ENCODE data around the gene ARL9.
A peak's percentile ranks its signal among the peaks of the same experiment; 100 is the strongest.

The ARL9 gene

DNA sequence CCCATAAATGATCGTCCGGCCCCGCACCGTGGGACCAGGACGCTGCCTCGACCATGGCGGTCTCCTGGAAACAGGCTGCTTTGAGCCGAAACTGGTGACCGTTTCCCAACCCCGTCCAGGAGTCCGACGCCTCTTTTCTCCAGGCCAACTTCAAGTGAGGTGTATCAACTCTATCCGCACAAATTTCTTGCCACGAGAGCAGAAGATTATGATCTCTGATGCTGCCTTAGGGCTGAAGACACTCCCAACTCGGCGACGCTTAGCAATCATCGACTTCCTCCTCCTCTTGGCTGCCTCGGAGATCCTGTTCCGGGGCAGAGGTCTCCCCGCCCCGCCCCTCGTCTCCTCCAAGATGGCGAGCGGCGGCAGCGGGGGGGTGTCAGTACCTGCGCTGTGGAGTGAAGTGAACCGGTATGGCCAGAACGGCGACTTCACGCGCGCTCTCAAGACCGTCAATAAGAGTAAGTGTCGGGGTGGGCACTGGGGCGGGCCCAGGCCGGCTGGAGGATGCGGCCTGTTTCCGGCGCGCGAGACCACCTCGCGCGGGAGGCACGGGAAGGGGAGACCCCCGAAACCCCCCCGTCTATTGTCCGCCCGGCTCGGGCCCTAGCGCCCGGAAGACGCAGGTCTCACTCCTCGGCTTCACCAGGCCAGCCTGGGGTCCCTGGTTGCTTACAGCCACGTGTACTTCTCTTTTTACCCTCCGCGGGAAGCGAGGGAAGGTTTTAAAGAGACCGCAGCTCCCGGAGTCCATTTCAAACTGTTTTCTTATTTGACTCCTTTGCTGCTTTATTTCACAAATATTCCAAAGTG, 38.1 kb upstream of the ARL9 start, which contains the start of gene SRP72:
TSS of gene SRP72 (plus strand) at position 334 of the 813 bp plus-strand sequence. CDS start at position 353, 19 bp downstream.
- TF ChIP-seq ZFP3 (CRISPR knock-in tag; IDR thresholded peaks at IDR 0.05) (0 out of 2 replicates have a peak, but pooled peaks have one; percentile 45), ISL1 (CRISPR knock-in tag; IDR thresholded peaks at IDR 0.05) (no peak)
- peak; percentile 91 for ATAC-seq

DNA sequence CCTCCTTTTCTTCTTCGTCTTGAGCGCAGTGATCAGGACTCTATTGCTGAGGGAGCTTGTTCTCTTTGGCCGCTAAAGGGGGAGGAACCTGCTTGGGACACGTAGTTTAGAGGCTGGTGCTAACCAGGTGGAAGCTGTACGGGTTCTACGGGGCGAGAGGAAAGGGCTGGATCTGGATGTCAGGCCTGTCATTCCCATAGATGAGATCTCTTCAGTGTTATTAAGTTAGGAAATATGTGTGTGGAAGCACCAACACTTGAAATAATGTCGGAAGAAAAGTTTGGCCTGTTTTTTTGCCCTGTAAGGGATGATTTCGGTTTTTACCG, 37.5 kb upstream of the ARL9 start:
- ATAC-seq = peak; percentile 56
- TF ChIP-seq, protein P1, sequence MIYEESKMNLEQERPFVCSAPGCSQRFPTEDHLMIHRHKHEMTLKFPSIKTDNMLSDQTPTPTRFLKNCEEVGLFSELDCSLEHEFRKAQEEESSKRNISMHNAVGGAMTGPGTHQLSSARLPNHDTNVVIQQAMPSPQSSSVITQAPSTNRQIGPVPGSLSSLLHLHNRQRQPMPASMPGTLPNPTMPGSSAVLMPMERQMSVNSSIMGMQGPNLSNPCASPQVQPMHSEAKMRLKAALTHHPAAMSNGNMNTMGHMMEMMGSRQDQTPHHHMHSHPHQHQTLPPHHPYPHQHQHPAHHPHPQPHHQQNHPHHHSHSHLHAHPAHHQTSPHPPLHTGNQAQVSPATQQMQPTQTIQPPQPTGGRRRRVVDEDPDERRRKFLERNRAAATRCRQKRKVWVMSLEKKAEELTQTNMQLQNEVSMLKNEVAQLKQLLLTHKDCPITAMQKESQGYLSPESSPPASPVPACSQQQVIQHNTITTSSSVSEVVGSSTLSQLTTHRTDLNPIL (CRISPR knock-in tag; IDR thresholded peaks at IDR 0.05; ENCODE audit: low read depth) = no peak
- no peak for TF ChIP-seq ZNF565 (CRISPR knock-in tag; conservative IDR thresholded peaks at IDR 0.05; ENCODE audit: low read depth)
- no peak for TF ChIP-seq ZNF8 (CRISPR knock-in tag; IDR thresholded peaks at IDR 0.05)
- TF ChIP-seq, protein P2, sequence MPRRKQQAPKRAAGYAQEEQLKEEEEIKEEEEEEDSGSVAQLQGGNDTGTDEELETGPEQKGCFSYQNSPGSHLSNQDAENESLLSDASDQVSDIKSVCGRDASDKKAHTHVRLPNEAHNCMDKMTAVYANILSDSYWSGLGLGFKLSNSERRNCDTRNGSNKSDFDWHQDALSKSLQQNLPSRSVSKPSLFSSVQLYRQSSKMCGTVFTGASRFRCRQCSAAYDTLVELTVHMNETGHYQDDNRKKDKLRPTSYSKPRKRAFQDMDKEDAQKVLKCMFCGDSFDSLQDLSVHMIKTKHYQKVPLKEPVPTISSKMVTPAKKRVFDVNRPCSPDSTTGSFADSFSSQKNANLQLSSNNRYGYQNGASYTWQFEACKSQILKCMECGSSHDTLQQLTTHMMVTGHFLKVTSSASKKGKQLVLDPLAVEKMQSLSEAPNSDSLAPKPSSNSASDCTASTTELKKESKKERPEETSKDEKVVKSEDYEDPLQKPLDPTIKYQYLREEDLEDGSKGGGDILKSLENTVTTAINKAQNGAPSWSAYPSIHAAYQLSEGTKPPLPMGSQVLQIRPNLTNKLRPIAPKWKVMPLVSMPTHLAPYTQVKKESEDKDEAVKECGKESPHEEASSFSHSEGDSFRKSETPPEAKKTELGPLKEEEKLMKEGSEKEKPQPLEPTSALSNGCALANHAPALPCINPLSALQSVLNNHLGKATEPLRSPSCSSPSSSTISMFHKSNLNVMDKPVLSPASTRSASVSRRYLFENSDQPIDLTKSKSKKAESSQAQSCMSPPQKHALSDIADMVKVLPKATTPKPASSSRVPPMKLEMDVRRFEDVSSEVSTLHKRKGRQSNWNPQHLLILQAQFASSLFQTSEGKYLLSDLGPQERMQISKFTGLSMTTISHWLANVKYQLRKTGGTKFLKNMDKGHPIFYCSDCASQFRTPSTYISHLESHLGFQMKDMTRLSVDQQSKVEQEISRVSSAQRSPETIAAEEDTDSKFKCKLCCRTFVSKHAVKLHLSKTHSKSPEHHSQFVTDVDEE (CRISPR knock-in tag; IDR thresholded peaks at IDR 0.05) = no peak
- TF ChIP-seq TCF4 (CRISPR knock-in tag; IDR thresholded peaks at IDR 0.05; ENCODE audit: borderline replicate concordance) = no peak

DNA sequence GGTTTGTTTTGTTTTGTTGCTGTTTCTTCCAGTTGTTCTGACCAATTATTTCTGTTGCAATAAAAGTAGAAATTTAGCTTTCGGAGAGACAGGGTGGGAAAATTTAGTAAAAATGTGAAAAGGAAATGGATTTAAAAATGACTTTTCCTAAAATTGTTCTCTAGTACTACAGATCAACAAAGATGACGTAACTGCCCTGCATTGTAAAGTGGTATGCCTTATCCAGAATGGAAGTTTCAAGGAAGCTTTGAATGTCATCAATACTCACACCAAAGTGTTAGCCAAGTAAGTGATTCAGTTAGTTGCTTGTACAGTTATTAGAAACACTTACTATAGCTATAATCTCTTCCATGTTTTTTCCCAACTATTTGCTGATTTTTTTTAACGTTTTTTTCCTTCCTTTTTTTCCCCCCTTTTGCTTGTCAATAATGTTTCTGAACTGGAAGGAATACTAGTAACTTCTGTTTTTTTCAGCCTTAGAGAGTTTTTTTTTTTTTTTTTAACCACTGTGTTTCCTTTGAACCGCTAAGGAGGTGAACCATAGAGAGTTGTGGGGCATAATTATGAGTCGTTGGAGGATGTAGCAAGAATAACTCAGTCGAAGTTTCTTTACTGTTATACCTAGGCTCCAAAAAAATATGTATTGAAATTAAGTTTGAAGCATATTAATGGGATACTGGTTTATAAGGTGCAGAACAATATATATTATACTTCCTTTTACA, 35.9 kb upstream of the ARL9 start:
- ATAC-seq = no peak

More for the DNA sequence above, 35.9 kb upstream of the ARL9 start:
- no peak for TF ChIP-seq SNAI2 (CRISPR knock-in tag; IDR thresholded peaks at IDR 0.05)
- TF ChIP-seq ZNF70 (CRISPR knock-in tag; IDR thresholded peaks at IDR 0.05) = no peak
- TF ChIP-seq, protein P3, sequence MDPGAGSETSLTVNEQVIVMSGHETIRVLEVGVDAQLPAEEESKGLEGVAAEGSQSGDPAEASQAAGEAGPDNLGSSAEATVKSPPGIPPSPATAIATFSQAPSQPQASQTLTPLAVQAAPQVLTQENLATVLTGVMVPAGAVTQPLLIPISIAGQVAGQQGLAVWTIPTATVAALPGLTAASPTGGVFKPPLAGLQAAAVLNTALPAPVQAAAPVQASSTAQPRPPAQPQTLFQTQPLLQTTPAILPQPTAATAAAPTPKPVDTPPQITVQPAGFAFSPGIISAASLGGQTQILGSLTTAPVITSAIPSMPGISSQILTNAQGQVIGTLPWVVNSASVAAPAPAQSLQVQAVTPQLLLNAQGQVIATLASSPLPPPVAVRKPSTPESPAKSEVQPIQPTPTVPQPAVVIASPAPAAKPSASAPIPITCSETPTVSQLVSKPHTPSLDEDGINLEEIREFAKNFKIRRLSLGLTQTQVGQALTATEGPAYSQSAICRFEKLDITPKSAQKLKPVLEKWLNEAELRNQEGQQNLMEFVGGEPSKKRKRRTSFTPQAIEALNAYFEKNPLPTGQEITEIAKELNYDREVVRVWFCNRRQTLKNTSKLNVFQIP (CRISPR knock-in tag; IDR thresholded peaks at IDR 0.05; ENCODE audit: borderline replicate concordance, low read depth) = no peak
- no peak for TF ChIP-seq ARNTL (CRISPR knock-in tag; IDR thresholded peaks at IDR 0.05; ENCODE audit: borderline replicate concordance, low read depth)
- TF ChIP-seq, protein P4, sequence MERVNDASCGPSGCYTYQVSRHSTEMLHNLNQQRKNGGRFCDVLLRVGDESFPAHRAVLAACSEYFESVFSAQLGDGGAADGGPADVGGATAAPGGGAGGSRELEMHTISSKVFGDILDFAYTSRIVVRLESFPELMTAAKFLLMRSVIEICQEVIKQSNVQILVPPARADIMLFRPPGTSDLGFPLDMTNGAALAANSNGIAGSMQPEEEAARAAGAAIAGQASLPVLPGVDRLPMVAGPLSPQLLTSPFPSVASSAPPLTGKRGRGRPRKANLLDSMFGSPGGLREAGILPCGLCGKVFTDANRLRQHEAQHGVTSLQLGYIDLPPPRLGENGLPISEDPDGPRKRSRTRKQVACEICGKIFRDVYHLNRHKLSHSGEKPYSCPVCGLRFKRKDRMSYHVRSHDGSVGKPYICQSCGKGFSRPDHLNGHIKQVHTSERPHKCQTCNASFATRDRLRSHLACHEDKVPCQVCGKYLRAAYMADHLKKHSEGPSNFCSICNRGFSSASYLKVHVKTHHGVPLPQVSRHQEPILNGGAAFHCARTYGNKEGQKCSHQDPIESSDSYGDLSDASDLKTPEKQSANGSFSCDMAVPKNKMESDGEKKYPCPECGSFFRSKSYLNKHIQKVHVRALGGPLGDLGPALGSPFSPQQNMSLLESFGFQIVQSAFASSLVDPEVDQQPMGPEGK (CRISPR knock-in tag; IDR thresholded peaks at IDR 0.05; ENCODE audit: borderline replicate concordance) = no peak
- no peak for TF ChIP-seq TCF4 (CRISPR knock-in tag; IDR thresholded peaks at IDR 0.05; ENCODE audit: borderline replicate concordance)
- TF ChIP-seq GLIS3 (CRISPR knock-in tag; IDR thresholded peaks at IDR 0.05) = no peak
- no peak for TF ChIP-seq ZNF8 (CRISPR knock-in tag; IDR thresholded peaks at IDR 0.05)
- no peak for TF ChIP-seq CSDC2 (CRISPR knock-in tag; IDR thresholded peaks at IDR 0.05)
- TF ChIP-seq, protein P5, sequence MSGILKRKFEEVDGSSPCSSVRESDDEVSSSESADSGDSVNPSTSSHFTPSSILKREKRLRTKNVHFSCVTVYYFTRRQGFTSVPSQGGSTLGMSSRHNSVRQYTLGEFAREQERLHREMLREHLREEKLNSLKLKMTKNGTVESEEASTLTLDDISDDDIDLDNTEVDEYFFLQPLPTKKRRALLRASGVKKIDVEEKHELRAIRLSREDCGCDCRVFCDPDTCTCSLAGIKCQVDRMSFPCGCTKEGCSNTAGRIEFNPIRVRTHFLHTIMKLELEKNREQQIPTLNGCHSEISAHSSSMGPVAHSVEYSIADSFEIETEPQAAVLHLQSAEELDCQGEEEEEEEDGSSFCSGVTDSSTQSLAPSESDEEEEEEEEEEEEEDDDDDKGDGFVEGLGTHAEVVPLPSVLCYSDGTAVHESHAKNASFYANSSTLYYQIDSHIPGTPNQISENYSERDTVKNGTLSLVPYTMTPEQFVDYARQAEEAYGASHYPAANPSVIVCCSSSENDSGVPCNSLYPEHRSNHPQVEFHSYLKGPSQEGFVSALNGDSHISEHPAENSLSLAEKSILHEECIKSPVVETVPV (CRISPR knock-in tag; IDR thresholded peaks at IDR 0.05) = no peak
- TF ChIP-seq, protein P2 (CRISPR knock-in tag; IDR thresholded peaks at IDR 0.05) = no peak
- no peak for TF ChIP-seq ZFP3 (CRISPR knock-in tag; IDR thresholded peaks at IDR 0.05)
- no peak for TF ChIP-seq ZC3H10 (CRISPR knock-in tag; IDR thresholded peaks at IDR 0.05)
- no peak for TF ChIP-seq ESRRG (CRISPR knock-in tag; IDR thresholded peaks at IDR 0.05)
- no peak for TF ChIP-seq PPARA (CRISPR knock-in tag; IDR thresholded peaks at IDR 0.05; ENCODE audit: borderline replicate concordance)
- TF ChIP-seq, protein P1 (CRISPR knock-in tag; IDR thresholded peaks at IDR 0.05; ENCODE audit: low read depth) = no peak
- TF ChIP-seq BACH2 (CRISPR knock-in tag; IDR thresholded peaks at IDR 0.05; ENCODE audit: borderline replicate concordance) = no peak

Measured in SK-N-SH treated with all-trans-retinoic acid at 6 μM for 48 hours (cell line).